BE2C (cell line): Measurements from ENCODE around the gene DDX56.

Source experiments
- DNase-seq: peaks from one replicate; pipeline ENCODE4 v3.0.0-alpha.2; 2020
- H3K27me3 ChIP-seq: fragments of 250-450 bp; sonication (Bioruptor Pico); 2 replicates; pipeline ENCODE4 v1.5.1; 2020; ENCODE audit warnings: mild to moderate bottlenecking
- H3K36me3 ChIP-seq: fragments of 250-450 bp; sonication (Bioruptor Pico); 2 replicates; pipeline ENCODE4 v1.5.1; 2020; ENCODE audit warnings: mild to moderate bottlenecking
- H3K4me1 ChIP-seq: fragments of 250-450 bp; sonication (Bioruptor Pico); 2 replicates; pipeline ENCODE4 v1.5.1; 2020
- H3K4me3 ChIP-seq: 2 replicates; pipeline ENCODE4 v1.5.1; 2011; ENCODE audit warnings: low read depth, low read length
- H3K9me3 ChIP-seq: fragments of 250-450 bp; sonication (Bioruptor Pico); 2 replicates; pipeline ENCODE4 v1.5.1; 2020
- CTCF ChIP-seq: IDR thresholded peaks from 2 replicates; pipeline ENCODE4 v1.5.1; 2012; ENCODE audit warnings: mild to moderate bottlenecking, low read depth, low read length

DDX56 gene

GRCh38 chr7:44524811-44525388, 48.8 kb downstream of the DDX56 start:
- H3K9me3 ChIP-seq: no peaks in the 10 kb centered on the region
- no peaks in the 10 kb centered on the region for H3K36me3 ChIP-seq
- no peak overlapping the region for H3K4me3 ChIP-seq
- TF ChIP-seq CTCF: no peak
- peaks cover 12% of the 10 kb centered on the region for H3K27me3 ChIP-seq
- DNase-seq: no peak
- H3K4me1 ChIP-seq: no peaks in the 10 kb centered on the region

GRCh38 chr7:44522315-44522714, 51.4 kb downstream of the DDX56 start:
- Histone ChIP-seq H3K27me3 (peaks cover 12% of the 10 kb centered on the region), H3K36me3 (no peaks in the 10 kb centered on the region), H3K4me3 (no peak overlapping the region), H3K9me3 (no peaks in the 10 kb centered on the region), H3K4me1 (no peaks in the 10 kb centered on the region)
- DNase-seq: no peak
- no peak for TF ChIP-seq CTCF

DNA sequence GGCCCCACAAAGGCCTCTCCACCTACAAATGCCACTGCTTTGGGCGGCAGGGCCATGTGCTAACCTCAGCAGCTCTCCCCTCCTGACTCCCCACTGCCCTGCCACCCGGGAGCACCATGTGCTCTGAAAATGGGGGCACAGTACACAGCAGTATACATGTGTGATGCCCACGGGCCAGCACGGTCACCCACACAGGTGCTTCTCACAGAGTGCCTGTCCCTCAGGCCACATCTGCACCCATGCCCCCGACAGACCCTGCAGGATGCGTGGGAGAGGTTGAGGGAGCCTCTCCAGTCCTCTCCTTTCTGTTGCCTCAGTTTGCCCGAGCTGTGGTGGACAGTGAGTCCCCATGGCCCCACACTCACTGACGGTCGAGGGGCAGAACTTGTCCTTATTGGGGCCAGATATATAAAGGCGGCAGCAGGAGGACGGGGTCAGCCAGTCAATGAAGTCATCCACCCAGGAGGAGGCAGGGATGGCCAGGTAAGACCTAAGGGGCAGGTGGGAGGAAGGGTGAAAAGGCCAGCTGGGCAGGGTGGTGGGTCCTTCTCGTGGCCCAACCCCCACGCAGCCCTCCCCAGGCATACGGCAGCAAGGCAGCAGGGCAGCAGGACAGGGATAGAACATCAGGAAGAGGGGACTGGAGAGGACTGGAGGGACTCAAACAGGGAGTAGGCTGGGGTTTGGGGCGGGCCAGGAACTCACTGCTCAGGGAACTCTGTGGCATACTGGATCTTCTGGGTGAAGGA, 52.2 kb downstream of the DDX56 start:
- Histone ChIP-seq H3K4me3 (no peak overlapping the region), H3K36me3 (no peaks in the 10 kb centered on the region), H3K27me3 (peaks cover 12% of the 10 kb centered on the region), H3K9me3 (no peaks in the 10 kb centered on the region), H3K4me1 (no peaks in the 10 kb centered on the region)
- TF ChIP-seq CTCF: no peak
- no peak for DNase-seq

DNA sequence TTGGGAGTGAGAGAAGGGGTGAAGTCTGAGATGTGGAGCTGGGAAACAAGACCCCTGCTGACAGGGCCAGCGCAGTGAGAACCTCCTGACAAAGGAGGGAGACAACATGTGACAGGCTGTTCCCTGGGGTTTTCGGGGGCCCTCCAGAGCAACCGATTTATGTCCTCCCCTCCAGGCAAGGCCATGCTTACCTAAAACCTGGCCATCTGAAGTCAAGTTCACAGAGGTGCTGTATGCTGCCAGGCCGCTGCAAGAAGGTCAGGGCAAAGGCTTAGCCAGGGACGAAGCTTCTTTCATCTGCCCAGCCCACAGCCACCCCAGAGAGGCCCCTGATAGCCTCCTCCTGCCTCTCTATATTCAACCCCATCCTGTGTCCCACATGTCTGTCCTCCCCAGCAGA, 53.1 kb downstream of the DDX56 start:
- no peaks in the 10 kb centered on the region for H3K9me3 ChIP-seq

DNA sequence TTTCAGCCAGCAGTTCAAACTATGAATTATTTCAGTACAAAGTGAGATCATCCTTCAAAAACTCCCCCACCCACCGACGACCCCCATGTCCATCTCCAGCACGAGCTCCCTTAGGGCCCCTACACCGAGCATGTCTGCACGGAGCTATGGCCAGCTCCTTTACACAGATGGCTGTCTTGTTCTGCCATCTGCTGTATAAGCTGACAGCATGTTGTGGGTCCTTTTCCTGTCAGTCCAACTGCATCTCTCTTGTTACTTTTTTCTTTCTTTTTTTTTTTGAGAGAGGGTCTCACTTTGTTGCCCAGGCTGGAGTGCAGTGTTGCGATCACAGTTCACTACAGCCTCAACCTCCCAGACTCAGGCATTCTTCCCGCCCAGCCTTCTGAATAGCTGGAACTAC, 54.2 kb downstream of the DDX56 start:
- no peak for TF ChIP-seq CTCF
- H3K4me1 ChIP-seq: no peaks in the 10 kb centered on the region

More for the DNA sequence above, 53.1 kb downstream of the DDX56 start:
- H3K4me3 ChIP-seq: no peak overlapping the region
- no peak for TF ChIP-seq CTCF
- peaks cover 12% of the 10 kb centered on the region for H3K27me3 ChIP-seq
- no peak for DNase-seq
- no peaks in the 10 kb centered on the region for H3K36me3 ChIP-seq
- no peaks in the 10 kb centered on the region for H3K4me1 ChIP-seq

GRCh38 chr7:44518761-44519160, 54.9 kb downstream of the DDX56 start:
- no peak for TF ChIP-seq CTCF
- Histone ChIP-seq H3K9me3 (no peaks in the 10 kb centered on the region), H3K4me1 (no peaks in the 10 kb centered on the region), H3K27me3 (peaks cover 6% of the 10 kb centered on the region), H3K36me3 (no peaks in the 10 kb centered on the region), H3K4me3 (no peak overlapping the region)
- DNase-seq: no peak

More for the DNA sequence above, 54.2 kb downstream of the DDX56 start:
- Histone ChIP-seq H3K4me3 (no peak overlapping the region), H3K36me3 (no peaks in the 10 kb centered on the region), H3K9me3 (no peaks in the 10 kb centered on the region), H3K27me3 (peaks cover 12% of the 10 kb centered on the region)
- no peak for DNase-seq
